PC-9 (cell line): ENCODE results near the gene RNASE4. TPM values are rescaled to one million over a fixed set of nuclear protein-coding genes. Genes with fewer than 3 reads are reported as not detected.
A peak's percentile ranks its signal among the peaks of the same experiment; 100 is the strongest.

Experiments used
- BruUV-seq: library from RNA; stranded (reverse); fragments of 400-500 nt; replicated peaks from 2 replicates; lab custom pipeline; 2021; lab: Mats Ljungman, UMichigan
- CTCF ChIA-PET: fragments of 300-600 bp; sonication (Branson Sonifier 250); formaldehyde crosslinking; loops from one replicate; lab custom pipeline; 2022; ENCODE audit warnings: antibody characterized with exemption; lab: Charles Lee
- POLR2A ChIA-PET: fragments of 300-600 bp; sonication (Branson Sonifier 250); formaldehyde crosslinking; loops from one replicate; lab custom pipeline; 2022; ENCODE audit warnings: antibody characterized with exemption; ENCODE audit not compliant: unreplicated experiment; lab: Charles Lee
- DNase-seq, 2 experiments: peaks; one replicate each; pipeline versions ENCODE4 v3.0.0 to v3.0.0-alpha.2; 2015 to 2022; ENCODE audit warnings: mixed read lengths in 1 of 2
- H2AFZ ChIP-seq: fragments of 200-600 bp; sonication (generic); 2 replicates; pipeline ENCODE4 v1.8.1; 2017; ENCODE audit warnings: antibody characterized with exemption
- H3F3A ChIP-seq: fragments of 200-600 bp; sonication (generic); 2 replicates; pipeline ENCODE4 v1.8.1; 2017; ENCODE audit warnings: antibody characterized with exemption, mild to moderate bottlenecking, low read depth; ENCODE audit not compliant: insufficient read depth
- H3K27ac ChIP-seq: fragments of 200-600 bp; sonication (generic); 2 replicates; pipeline ENCODE4 v1.6.1; 2016; ENCODE audit warnings: mixed run types
- H3K27me3 ChIP-seq: fragments of 200-600 bp; sonication (generic); 2 replicates; pipeline ENCODE4 v1.6.1; 2016; ENCODE audit warnings: low read depth, mixed run types; ENCODE audit not compliant: insufficient read depth
- H3K36me3 ChIP-seq: fragments of 200-600 bp; sonication (generic); 2 replicates; pipeline ENCODE4 v1.6.1; 2016; ENCODE audit warnings: low read depth, mixed run types
- H3K4me1 ChIP-seq: fragments of 200-600 bp; sonication (generic); replicated peaks from 2 replicates; pipeline ENCODE4 v1.6.1; 2016; ENCODE audit warnings: mixed run types; ENCODE audit not compliant: insufficient read depth
- H3K4me2 ChIP-seq: fragments of 200-600 bp; sonication (generic); 2 replicates; pipeline ENCODE4 v1.6.1; 2017; ENCODE audit warnings: mixed run types
- H3K4me3 ChIP-seq: fragments of 200-600 bp; sonication (generic); 2 replicates; pipeline ENCODE4 v1.6.1; 2016; ENCODE audit warnings: mixed run types
- H3K79me2 ChIP-seq: fragments of 200-600 bp; sonication (generic); 2 replicates; pipeline ENCODE4 v1.6.1; 2017; ENCODE audit warnings: low read depth, mixed run types
- H3K9me2 ChIP-seq: fragments of 200-600 bp; sonication (generic); 2 replicates; pipeline ENCODE4 v1.8.1; 2017; ENCODE audit warnings: mild to moderate bottlenecking; ENCODE audit not compliant: insufficient read depth
- H3K9me3 ChIP-seq: fragments of 200-600 bp; sonication (generic); 2 replicates; pipeline ENCODE4 v1.8.1; 2016; ENCODE audit warnings: low read depth; ENCODE audit not compliant: insufficient read depth
- H4K20me1 ChIP-seq: fragments of 200-600 bp; sonication (generic); 2 replicates; pipeline ENCODE4 v1.8.1; 2017; ENCODE audit not compliant: insufficient read depth
- CTCF ChIP-seq: fragments of 200-600 bp; sonication (generic); conservative IDR thresholded peaks from 2 replicates; pipeline ENCODE4 v1.6.1; 2017; ENCODE audit warnings: mixed run types, antibody characterized with exemption, mild to moderate bottlenecking, moderate library complexity
- EZH2 ChIP-seq: fragments of 200-600 bp; sonication (generic); IDR thresholded peaks from 2 replicates; pipeline ENCODE4 v1.8.0; 2017; ENCODE audit warnings: antibody characterized with exemption, low read depth
- intact Hi-C: fragments of 100-400 bp; cut with micrococcal nuclease; formaldehyde crosslinking; loops from one replicate; pipeline ENCODE4 v1.10.0; 2022; ENCODE audit not compliant: unreplicated experiment
- total RNA-seq: library from RNA; stranded (reverse); gene quantifications from 2 replicates; pipeline ENCODE4 v1.2.3, GENCODE V29; 2021

The RNASE4 gene
- total RNA-seq, 1 experiment from 2014 or later = 4.0 TPM

- H3F3A ChIP-seq = peaks cover 41% of the 10 kb centered on the region; the same call in 1 of the 2 replicates
- peak overlapping the region; percentile 95 for H3K4me2 ChIP-seq
- POLR2A ChIA-PET = interaction anchor here (0.6 to 0.7 kb wide), 2 partner anchors 117 to 290 kb away, joined by 3 to 6 read pairs; no protein-coding TSS in a partner anchor
- BruUV-seq = TSS peak; percentile 85
- peak overlapping the region; percentile 99 for H2AFZ ChIP-seq
- H3K79me2 ChIP-seq = no peaks in the 10 kb centered on the region
- no peaks in the 10 kb centered on the region for H3K36me3 ChIP-seq
- H3K9me2 ChIP-seq = no peaks in the 10 kb centered on the region
- DNase-seq = peak; percentile 64 to 74
- no peaks in the 10 kb centered on the region for H4K20me1 ChIP-seq
- peak overlapping the region; percentile 82 for H3K27ac ChIP-seq
- CTCF ChIA-PET = no interaction called here
- no peaks in the 10 kb centered on the region for H3K27me3 ChIP-seq
- TF ChIP-seq CTCF = no peak
- TF ChIP-seq EZH2 = no peak
- intact Hi-C loops = loop anchor here (5.0 kb wide), 1 partner anchor 271 kb away; the partner anchor contains the start of gene TEP1
- H3K4me1 ChIP-seq = peaks cover 21% of the 10 kb centered on the region
- H3K9me3 ChIP-seq = no peaks in the 10 kb centered on the region
- H3K4me3 ChIP-seq = peak overlapping the region; percentile 75
Measured at GRCh38 chr14:20683125-20683890, 1.1 kb upstream of the RNASE4 start.

- Histone ChIP-seq H3K27ac (peak overlapping the region; percentile 82), H3K27me3 (no peaks in the 10 kb centered on the region), H3F3A (peaks cover 41% of the 10 kb centered on the region; the same call in 1 of the 2 replicates), H3K4me1 (peaks cover 18% of the 10 kb centered on the region), H3K4me3 (peak overlapping the region; percentile 75), H2AFZ (peak overlapping the region; percentile 84), H3K9me3 (no peaks in the 10 kb centered on the region), H3K36me3 (no peaks in the 10 kb centered on the region), H3K4me2 (peak overlapping the region; percentile 95), H3K9me2 (no peaks in the 10 kb centered on the region), H3K79me2 (no peaks in the 10 kb centered on the region), H4K20me1 (no peaks in the 10 kb centered on the region)
- POLR2A ChIA-PET = interaction anchor here (0.6 to 0.7 kb wide), 4 partner anchors 187 to 288 kb away, joined by 3 to 4 read pairs (median 3); no protein-coding TSS in a partner anchor
- DNase-seq = no peak
- intact Hi-C loops = loop anchor here (2.0 to 5.0 kb wide), 2 partner anchors 273 to 358 kb away; partner anchors contain the start of gene TEP1
- BruUV-seq = no TSS peak
- CTCF ChIA-PET = interaction anchor here (0.6 kb wide), 2 partner anchors 22 to 285 kb away, joined by 8 to 12 read pairs; no protein-coding TSS in a partner anchor
- no peak for TF ChIP-seq EZH2
- TF ChIP-seq CTCF = no peak
Measured at GRCh38 chr14:20684662-20685456, 499 bp downstream of the RNASE4 start.
